GM23248 (cell line): ENCODE results near the gene EFCAB8.

ENCODE experiments used
- EZH2 ChIP-seq: fragments of 200-600 bp; sonication (generic); IDR thresholded peaks from 2 replicates; pipeline ENCODE4 v1.6.1; 2018; ENCODE audit warnings: antibody characterized with exemption, mild to moderate bottlenecking; ENCODE audit not compliant: insufficient read depth, poor library complexity, severe bottlenecking
- EZH2phosphoT487 ChIP-seq: fragments of 200-600 bp; sonication (generic); IDR thresholded peaks from 2 replicates; pipeline ENCODE4 v1.6.1; 2018; ENCODE audit warnings: antibody characterized with exemption, moderate library complexity, mild to moderate bottlenecking, low read depth; ENCODE audit not compliant: insufficient read depth

DNA sequence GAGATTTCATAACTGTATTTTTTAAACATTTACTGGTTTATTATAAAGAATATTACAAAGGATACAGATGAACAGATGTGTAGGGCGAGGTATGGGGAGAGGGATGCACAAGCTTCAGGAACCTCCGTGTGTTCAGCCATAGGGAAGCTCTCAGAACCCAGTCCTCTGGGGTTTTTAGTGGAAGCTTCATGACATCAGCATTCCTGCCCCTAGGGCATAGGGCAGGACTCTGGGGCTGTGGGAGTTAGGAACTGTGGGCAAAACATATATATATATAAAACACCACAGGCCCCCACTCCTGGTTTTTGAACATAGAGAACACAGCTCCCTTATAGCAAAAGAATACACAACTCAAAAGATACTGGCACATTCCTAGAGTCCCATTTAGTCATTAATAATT lies 21.9 kb downstream of the EFCAB8 start:
- TF ChIP-seq EZH2 = no peak
- TF ChIP-seq EZH2phosphoT487 = no peak
